GM18861 (cell line): ENCODE results near the gene SYTL1.

Source experiments
- ATAC-seq: cut with Tn5 transposase; IDR thresholded peaks from one replicate; pipeline ENCODE4 v1.9.1; 2021; ENCODE audit not compliant: unreplicated experiment

Gene SYTL1

GRCh38 chr1:27318596-27318995 is 23.2 kb upstream of the SYTL1 start:
- no peak for ATAC-seq

DNA sequence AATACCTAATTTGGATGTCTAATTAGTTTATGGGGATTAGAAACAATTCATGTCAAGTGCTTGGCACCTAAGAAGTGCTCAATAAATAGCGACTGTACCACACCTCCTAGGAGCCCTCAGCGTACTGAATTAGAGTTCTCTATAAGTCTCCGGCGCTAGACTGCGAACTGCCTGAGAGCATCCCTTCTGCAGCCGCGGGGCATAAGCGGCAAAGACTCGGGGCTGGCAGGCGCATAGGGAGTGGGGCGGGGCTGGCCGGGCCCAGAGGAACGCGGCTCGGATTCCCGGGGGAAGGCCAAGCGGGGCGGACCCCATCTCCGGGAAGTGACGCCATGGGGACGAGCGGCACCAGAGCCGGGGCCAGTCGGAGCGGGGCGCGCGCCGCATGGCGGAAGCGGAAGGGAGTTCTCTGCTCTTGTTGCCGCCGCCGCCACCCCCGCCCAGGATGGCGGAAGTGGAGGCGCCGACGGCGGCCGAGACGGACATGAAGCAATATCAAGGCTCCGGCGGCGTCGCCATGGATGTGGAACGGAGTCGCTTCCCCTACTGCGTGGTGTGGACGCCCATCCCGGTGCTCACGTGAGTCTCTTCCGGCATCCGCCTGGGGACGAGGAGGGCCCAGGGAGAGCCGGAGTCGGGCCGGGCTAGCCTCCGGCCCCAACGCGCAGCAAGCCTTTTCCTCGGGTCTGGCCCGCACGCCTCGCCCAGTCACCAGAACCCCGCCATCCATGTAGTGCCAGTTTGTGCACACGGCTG is 19.8 kb upstream of the SYTL1 start, which contains the start of gene TMEM222:
TSS of gene TMEM222 (plus strand) at position 351 of the 756 bp plus-strand sequence. CDS start at position 386, 35 bp downstream.
- ATAC-seq, result peak; percentile 91

DNA sequence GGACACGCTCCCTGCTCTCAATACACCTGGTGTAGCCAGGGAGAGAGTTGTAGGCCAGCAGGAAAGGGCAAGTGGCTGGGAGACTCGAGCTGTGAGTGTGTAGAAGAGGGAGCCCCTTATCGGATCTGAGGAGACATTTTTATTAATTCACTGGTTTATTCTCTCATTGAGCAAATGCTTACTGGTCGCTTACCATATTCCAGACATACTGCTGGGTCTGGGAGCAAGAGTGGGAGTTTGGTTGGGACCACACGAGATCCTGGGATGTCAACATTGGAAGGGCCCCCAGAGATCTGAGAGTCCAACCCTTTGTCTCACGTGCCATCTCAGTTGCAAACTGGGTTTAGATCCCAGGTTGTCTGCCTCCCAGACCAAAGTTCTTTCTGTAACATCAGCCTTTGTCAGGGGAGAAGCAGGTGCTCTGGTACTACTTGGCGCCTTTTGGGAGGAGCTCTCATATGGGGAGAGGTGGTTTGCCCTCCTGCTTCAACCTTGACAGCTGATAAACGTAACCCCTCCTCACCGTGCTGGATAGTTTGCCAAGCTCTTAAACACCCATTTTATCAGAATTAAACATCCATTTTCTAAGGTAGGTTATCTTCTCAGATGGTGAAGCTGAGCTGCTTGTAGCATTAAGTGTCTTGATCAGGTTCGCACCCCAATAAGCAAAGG is 19.1 kb upstream of the SYTL1 start:
- ATAC-seq, result no peak

- no peak for ATAC-seq
Measured at GRCh38 chr1:27325286-27325685, 16.5 kb upstream of the SYTL1 start.

DNA sequence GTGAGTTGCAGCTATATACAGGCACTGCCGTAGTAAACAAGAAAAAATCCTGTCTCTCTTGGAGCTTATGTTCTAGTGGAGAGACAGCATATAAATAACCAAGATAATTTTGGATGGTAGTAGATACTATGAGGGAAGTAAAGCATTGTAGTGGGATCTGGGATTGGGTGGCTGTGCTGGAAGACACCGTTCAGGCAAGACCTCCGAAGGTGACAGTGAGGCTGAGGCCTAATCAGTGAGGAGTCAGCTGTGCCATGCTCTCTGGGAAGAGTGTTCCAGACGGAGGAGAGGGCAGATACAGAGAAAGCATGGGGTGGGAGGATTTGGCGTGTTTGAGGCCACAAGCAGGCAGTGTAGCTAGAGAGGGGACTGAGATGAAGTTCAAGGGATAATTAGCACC is 13.9 kb upstream of the SYTL1 start:
- no peak for ATAC-seq

DNA sequence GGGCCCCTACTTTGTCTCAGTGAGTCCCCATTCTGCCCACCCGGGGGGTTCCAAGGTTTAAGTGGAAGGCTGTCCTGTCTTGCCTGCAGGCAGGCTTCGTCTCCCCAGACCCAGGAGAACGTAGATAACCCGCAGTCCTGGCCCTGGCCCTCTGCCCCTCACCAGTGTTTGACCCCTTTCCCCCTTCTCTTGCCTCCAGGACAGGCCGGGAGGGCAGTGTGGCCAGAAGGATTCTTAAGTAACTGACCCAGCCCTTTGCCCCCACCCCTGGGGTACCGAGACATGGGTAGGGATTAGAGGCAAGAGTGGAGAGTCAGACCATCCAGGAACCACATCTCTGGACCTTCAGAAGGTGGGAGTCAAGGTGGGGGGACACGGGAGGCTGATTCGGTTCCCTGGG is 11.0 kb upstream of the SYTL1 start:
- no peak for ATAC-seq

- ATAC-seq, result no peak
Measured at GRCh38 chr1:27331426-27331825, 10.4 kb upstream of the SYTL1 start.

- no peak for ATAC-seq
Measured at GRCh38 chr1:27331922-27332321, 9.9 kb upstream of the SYTL1 start.

DNA sequence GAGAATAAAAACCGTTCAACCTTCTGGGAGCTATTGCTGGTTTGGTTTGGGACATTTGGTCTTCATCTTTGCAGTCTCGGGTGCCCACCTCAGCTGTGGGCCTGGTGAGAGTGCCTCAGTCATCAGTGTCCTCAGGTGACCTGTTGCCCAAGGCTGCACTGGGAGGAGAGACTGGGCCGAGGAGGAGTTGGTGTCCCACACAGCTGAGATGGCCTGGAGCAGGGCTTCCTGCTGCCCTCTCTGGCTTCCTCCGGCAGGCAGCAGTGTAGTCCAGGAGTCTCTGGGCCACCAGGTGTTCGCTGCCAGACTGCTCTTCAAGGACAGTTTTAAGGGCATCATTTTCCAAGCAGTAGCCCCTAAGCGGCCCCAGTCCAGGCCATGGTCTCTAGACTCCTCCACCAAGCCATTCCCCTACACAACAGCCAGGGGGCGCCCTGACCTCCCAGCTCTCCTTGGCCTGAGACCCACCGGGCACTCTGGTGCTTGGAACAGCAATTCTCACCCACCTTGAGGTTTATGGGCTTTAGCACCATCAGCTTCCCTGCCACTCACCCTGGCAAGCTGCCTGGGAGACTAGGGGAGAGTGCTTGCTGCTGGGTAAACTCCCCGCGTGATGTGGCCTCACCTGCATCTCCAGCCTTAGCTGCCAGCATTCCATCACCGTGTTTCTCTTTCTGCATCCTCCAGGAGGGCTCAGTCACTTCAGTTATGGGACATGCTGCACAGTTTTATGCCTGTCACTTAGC is 9.1 kb upstream of the SYTL1 start:
- ATAC-seq, result no peak

DNA sequence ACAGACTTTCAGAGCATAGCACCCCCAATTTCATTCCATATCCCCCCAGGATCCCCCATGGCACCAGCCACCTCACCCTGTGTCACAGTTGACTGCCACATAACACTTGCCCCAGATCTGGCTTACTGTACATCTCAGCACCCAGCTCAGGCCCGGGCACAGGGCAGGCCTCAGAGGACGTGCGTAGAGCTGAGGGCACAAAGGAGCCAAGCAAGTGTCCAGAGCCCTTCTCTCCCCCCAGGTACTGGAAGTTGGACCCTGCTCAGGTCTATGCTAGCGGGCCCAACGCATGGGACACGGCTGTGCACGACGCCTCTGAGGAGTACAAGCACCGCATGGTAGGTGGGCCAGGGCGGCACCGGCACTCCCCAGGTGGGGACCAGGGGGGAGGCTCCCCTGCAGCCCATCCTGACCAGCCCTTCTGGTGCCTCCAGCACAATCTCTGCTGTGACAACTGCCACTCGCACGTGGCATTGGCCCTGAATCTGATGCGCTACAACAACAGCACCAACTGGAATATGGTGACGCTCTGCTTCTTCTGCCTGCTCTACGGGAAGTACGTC is 8.0 kb upstream of the SYTL1 start:
- ATAC-seq, result no peak

- no peak for ATAC-seq
Measured at GRCh38 chr1:27335506-27336422, 6.1 kb upstream of the SYTL1 start.

DNA sequence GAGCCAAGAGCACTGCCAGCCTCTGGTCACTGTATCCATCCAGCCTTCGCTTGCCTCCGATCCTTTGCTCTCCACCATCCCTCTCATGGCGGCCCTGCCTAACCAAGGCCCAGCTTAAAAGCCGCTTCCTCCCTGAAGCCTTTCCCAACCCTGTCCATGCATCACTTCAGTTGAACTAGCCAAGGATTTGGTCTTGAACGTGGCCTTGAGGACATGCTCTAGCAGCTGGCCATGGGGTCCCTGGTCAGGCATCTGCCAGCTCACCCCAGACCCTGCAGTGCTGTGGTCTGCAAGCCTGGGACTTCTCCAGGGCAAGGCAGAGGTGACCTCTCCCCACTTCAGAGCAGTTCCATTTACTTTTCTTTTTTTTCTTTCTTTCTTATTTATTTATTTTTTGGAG is 5.1 kb upstream of the SYTL1 start:
- ATAC-seq, result no peak

- no peak for ATAC-seq
Measured at GRCh38 chr1:27338751-27339150, 3.1 kb upstream of the SYTL1 start.

- no peak for ATAC-seq
Measured at GRCh38 chr1:27339213-27339612, 2.6 kb upstream of the SYTL1 start.

DNA sequence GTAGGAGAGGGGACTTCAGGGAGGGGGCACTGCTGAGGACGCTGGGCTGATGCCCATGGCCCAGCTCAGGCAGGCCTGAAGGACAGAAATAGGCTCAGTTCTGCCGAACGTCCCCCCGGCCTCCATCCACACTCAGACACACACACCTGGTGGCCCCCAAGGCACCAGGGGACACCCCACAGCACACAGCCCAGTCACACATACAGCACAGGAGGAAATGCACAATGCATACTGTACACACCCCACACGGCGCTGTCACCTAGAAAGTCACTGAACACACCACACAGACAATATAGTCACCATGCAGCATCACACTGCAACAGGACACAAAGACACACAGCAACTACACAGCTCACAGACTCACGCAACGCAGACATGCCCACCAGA is 562 bp downstream of the SYTL1 start:
- no peak for ATAC-seq

GRCh38 chr1:27342778-27343638 is 1.2 kb downstream of the SYTL1 start:
- no peak for ATAC-seq

DNA sequence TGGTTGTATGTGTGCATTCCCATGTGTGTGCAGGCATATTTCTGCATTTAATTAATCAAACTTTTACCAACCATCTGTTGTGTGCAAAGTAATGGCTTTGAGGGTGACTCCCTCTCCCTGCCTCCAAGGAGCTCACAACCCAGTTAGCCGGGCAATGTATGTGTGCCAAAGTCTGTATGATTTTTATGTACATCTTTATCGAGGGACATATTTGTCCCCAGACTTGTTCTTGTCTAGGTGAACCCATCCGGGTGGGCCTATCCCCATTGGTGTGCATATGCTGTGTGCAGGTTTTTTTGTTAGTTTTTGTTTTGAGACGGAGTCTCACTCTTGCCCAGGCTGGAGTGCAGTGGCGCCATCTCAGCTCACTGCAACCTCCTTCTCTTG is 1.8 kb downstream of the SYTL1 start:
- ATAC-seq, result no peak

- no peak for ATAC-seq
Measured at GRCh38 chr1:27345272-27345671, 3.5 kb downstream of the SYTL1 start.

- ATAC-seq, result no peak
Measured at GRCh38 chr1:27346357-27346756, 4.5 kb downstream of the SYTL1 start.
